Upper lobe of left lung (tissue), 6 donors: Measurements from ENCODE around the gene ZNF747. TPM values are rescaled to one million over a fixed set of nuclear protein-coding genes. Genes with fewer than 3 reads are reported as not detected.
"Not testable (repeated sequence)": the region's sequence is repeated elsewhere in the genome, so short reads cannot be mapped to it uniquely, and the experiment has no call there.

Source experiments
- ATAC-seq, 2 donors: fragments of 200-7000 bp; cut with Tn5 transposase; one replicate each; pipeline ENCODE4 v1.9.1; 2022; ENCODE audit warnings: mild to moderate bottlenecking in 2 of 2, moderate library complexity in 2 of 2; ENCODE audit not compliant: low FRiP score in 2 of 2
- DNase-seq, 2 donors: peaks; one replicate each; pipeline ENCODE4 v3.0.0-alpha.2; 2019 to 2020
- H3K27ac ChIP-seq, 4 donors: fragments of 200-600 bp; sonication (generic); one replicate each; pipeline ENCODE4 v1.5.1; 2016 to 2019
- H3K27me3 ChIP-seq, 4 donors: fragments of 200-600 bp; sonication (generic); one replicate each; pipeline ENCODE4 v1.5.1; 2017 to 2019
- H3K36me3 ChIP-seq, 4 donors: fragments of 200-600 bp; sonication (generic); one replicate each; pipeline ENCODE4 v1.5.1; 2016 to 2019
- H3K4me1 ChIP-seq, 4 donors: fragments of 200-600 bp; sonication (generic); one replicate each; pipeline ENCODE4 v1.5.1; 2018 to 2019
- H3K4me3 ChIP-seq, 4 donors: fragments of 200-600 bp; sonication (generic); one replicate each; pipeline ENCODE4 v1.5.1; 2017 to 2019; ENCODE audit warnings: mild to moderate bottlenecking in 2 of 4, moderate library complexity in 1 of 4
- H3K9me3 ChIP-seq, 4 donors: fragments of 200-600 bp; sonication (generic); one replicate each; pipeline ENCODE4 v1.5.1; 2018 to 2019
- CTCF ChIP-seq, 6 experiments: fragments of 450-650 bp in 4 of 6; fragments of 200-600 bp in 2 of 6; sonication (generic) in 2 of 6; IDR thresholded peaks; one replicate each; pipeline ENCODE4 v1.5.1; 2016 to 2019; ENCODE audit warnings: antibody characterized with exemption in 6 of 6
- EP300 ChIP-seq, 4 donors: sonication (generic); formaldehyde crosslinking; IDR thresholded peaks; one replicate each; pipeline ENCODE4 v1.5.1; 2017; ENCODE audit warnings: antibody characterized with exemption in 4 of 4, control low read depth in 2 of 4
- POLR2A ChIP-seq, 4 donors: fragments of 450-650 bp; IDR thresholded peaks; one replicate each; pipeline ENCODE4 v1.5.1; 2016 to 2017; ENCODE audit warnings: antibody characterized with exemption in 4 of 4, mild to moderate bottlenecking in 2 of 4
- POLR2AphosphoS5 ChIP-seq, 2 donors: sonication (generic); formaldehyde crosslinking; IDR thresholded peaks; one replicate each; pipeline ENCODE4 v1.5.1; 2017; ENCODE audit warnings: antibody characterized with exemption in 2 of 2
- WGBS, 2 donors: methylation state at CpG; one replicate each; pipeline ENCODE4 v1.1.5; 2017 to 2018; 5-methylcytosine and 5-hydroxymethylcytosine counted together
- total RNA-seq, 6 donors: library from RNA; depleted of rRNA in 4 of 6; stranded (reverse); fragments of >200 nt in 4 of 6; gene quantifications; one replicate each; pipeline versions ENCODE4 v1.1.0 to v1.2.1, GENCODE V29; 2016 to 2021
- donor health status: DM: no; HTN: no; CAD: no; lungs with moderate emphysema.
- donor health status: DM: no; HTN: yes; CAD: no; lungs with severe emphysema.

Gene ZNF747
- total RNA-seq, 6 donors from 2014 or later: 11.0 to 15.5 (median 11.5) TPM

DNA sequence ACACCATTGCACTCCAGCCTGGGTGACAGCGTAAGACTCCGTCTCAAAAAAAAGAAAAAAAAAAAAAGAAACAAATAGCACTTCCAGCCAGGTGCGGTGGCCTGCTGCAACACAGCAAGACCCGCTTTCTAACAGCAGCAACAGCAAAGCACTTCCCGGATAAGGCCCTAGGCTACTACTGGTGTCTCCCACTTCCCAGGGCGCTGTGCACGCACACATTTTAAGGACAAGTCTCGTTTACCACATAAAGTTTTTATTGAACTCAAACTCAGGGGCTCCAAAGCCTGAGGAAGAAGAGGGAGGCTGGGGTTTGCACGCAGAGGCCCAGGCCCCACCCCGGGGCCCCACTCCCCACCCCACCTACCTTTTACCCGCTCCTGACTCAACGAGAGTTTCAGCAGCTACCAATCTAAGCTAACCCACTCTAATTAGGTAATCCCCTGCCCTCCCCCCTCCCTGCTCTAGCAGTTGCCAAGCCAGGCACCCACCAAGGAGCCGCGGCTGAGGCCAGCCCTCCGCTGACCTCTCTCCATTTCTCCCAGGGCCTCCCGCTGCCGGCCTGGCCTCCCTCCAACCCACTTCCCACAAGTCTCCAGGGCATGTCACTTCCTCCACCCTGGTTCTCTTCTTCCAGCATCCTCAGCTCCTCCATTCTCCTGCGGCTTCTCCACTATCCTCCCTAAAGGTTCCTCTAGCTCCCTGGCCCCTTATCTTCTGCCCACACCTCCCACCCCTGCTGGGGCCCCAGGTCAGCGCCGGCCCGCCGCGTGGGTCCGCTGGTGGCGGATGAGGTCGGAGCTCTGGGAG, 10.7 kb downstream of the ZNF747 start:
- ATAC-seq: no peak
- WGBS, 2 donors: 80% methylated on average over 26 of the region's 26 CpGs

DNA sequence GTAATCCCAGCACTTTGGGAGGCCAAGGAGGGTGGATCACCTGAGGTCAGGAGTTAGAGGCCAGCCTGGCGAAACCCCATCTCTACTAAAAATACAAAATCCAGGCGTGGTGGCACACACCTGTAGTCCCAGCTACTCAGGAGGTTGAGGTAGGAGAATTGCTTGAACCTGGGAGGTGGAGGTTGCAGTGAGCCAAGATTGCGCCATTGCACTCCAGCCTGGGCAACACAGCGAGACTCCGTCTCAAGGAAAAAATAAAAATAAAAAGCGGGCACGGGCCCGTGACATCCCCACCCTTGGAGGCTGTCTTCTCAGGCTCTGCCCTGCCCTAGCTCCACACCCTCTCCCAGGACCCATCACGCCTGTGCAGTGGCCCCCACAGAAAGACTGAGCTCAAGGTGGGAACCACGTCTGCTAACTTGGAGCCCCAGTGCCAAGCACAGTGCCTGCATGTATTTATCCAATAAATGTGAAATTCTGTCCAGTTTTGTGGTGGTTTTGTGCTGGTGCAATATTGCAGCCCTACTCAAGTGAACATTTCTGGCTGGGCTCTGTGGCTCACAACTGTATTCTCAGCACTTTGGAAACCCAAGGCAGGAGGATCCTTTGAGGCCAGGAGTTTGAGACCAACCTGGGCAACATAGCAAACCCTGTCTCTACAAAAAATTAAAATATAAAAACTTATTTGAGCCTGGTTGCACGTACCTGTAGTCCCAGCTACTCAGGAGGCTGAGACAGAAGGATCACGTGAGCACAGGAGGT, 11.8 kb downstream of the ZNF747 start:
- not testable (repeated sequence) for H3K27me3 ChIP-seq, H3K4me3 ChIP-seq, H3K27ac ChIP-seq, ATAC-seq, H3K9me3 ChIP-seq, DNase-seq
- WGBS, 2 donors: 88% methylated on average over 12 of the region's 12 CpGs
- Histone ChIP-seq H3K4me1 (peaks cover 8 to 29% (median 13%) of the 10 kb centered on the region in 4 donors), H3K36me3 (peaks cover 0 to 26% (median 11%) of the 10 kb centered on the region in 4 donors)

More for the DNA sequence above, 10.7 kb downstream of the ZNF747 start:
- Histone ChIP-seq H3K4me1 (peaks cover 11 to 40% (median 21%) of the 10 kb centered on the region in 4 donors), H3K27me3 (no peaks in the 10 kb centered on the region), H3K4me3 (no peak overlapping the region), H3K36me3 (peaks cover 0 to 16% (median 9%) of the 10 kb centered on the region in 4 donors), H3K27ac (no peak overlapping the region), H3K9me3 (no peaks in the 10 kb centered on the region)
- TF ChIP-seq POLR2A (IDR thresholded peaks at IDR 0.05): peak in 1 of 4 donors; percentile 5
- no peak for TF ChIP-seq EP300 (IDR thresholded peaks at IDR 0.05)
- TF ChIP-seq CTCF (IDR thresholded peaks at IDR 0.05): no peak
- no peak for TF ChIP-seq POLR2AphosphoS5 (IDR thresholded peaks at IDR 0.05)
- no peak for DNase-seq

DNA sequence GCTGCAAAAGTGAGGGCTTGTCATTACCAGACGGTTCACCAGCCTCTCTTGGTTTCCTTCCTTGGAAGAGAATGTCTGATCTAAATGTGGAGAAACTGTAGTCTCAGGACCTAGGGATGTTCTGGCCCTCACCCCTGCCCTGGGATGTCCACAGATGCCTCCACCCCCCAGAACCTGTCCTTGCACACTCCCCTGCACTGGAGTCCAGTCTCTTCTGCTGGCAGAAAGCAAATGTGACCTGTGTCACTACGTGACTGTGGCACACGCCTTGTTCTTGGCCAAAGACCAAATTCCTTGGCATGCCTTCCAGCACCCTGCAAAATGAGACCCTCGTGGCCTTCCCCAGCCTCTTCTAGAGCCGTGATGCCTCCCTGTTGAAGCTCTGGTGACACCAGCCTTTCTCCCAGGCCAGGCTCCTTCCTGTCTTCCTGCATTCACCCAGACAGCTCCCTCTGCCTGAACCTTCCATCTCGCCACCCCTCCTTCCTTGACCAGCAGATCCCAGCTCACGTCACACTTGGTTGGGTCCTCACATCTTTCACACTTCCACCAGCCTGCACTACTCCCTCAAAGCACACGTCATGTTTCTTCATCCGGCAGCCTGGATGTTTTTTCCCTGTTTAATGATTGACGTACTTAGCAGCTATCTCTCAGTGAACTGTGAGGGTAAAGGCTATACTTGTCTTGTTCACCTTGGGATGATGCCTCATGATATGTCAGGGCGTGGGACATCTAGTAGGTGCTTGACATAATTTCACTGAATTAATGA, 12.6 kb downstream of the ZNF747 start:
- no peak for TF ChIP-seq POLR2A (IDR thresholded peaks at IDR 0.05)
- no peak for TF ChIP-seq POLR2AphosphoS5 (IDR thresholded peaks at IDR 0.05)
- TF ChIP-seq CTCF (IDR thresholded peaks at IDR 0.05): no peak
- no peak for TF ChIP-seq EP300 (IDR thresholded peaks at IDR 0.05)
- ATAC-seq: no peak
- no peaks in the 10 kb centered on the region for H3K27me3 ChIP-seq
- no peak overlapping the region for H3K4me3 ChIP-seq
- DNase-seq: no peak
- peaks cover 0 to 28% (median 12%) of the 10 kb centered on the region in 4 donors for H3K36me3 ChIP-seq
- 51 to 55% methylated on average over 11 of the region's 11 CpGs for WGBS, 2 donors
- no peak overlapping the region for H3K27ac ChIP-seq
- H3K4me1 ChIP-seq: peaks cover 5 to 24% (median 8%) of the 10 kb centered on the region in 4 donors
- H3K9me3 ChIP-seq: no peaks in the 10 kb centered on the region

DNA sequence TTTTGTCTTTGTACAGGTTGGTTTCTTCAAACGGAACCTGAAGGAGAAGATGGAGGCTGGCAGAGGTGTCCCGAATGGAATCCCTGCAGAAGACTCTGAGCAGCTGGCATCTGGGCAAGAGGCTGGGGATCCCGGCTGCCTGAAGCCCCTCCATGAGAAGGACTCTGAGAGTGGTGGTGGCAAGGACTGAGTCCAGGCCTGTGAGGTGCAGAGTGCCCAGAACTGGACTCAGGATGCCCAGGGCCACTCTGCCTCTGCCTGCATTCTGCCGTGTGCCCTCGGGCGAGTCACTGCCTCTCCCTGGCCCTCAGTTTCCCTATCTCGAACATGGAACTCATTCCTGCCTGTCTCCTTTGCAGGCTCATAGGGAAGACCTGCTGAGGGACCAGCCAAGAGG, 13.2 kb downstream of the ZNF747 start:
- no peak for ATAC-seq
- H3K27me3 ChIP-seq: no peaks in the 10 kb centered on the region
- WGBS, 2 donors: 91 to 98% methylated on average over 7 of the region's 7 CpGs
- H3K4me1 ChIP-seq: peaks cover 5 to 24% (median 8%) of the 10 kb centered on the region in 4 donors
- H3K4me3 ChIP-seq: no peak overlapping the region
- H3K27ac ChIP-seq: no peak overlapping the region
- DNase-seq: no peak
- no peaks in the 10 kb centered on the region for H3K9me3 ChIP-seq
- no peak for TF ChIP-seq CTCF (IDR thresholded peaks at IDR 0.05)
- no peak for TF ChIP-seq POLR2AphosphoS5 (IDR thresholded peaks at IDR 0.05)
- TF ChIP-seq POLR2A (IDR thresholded peaks at IDR 0.05): no peak
- no peak for TF ChIP-seq EP300 (IDR thresholded peaks at IDR 0.05)
- peaks cover 0 to 28% (median 14%) of the 10 kb centered on the region in 4 donors for H3K36me3 ChIP-seq
